ENCODE results near the gene EYA4. TPM values are rescaled to one million over a fixed set of nuclear protein-coding genes. Genes with fewer than 3 reads are reported as not detected.

Gene EYA4
- polyA plus RNA-seq, 12 donors, result 11.0 to 40.0 (median 22.6) TPM; not detected in 1

DNA sequence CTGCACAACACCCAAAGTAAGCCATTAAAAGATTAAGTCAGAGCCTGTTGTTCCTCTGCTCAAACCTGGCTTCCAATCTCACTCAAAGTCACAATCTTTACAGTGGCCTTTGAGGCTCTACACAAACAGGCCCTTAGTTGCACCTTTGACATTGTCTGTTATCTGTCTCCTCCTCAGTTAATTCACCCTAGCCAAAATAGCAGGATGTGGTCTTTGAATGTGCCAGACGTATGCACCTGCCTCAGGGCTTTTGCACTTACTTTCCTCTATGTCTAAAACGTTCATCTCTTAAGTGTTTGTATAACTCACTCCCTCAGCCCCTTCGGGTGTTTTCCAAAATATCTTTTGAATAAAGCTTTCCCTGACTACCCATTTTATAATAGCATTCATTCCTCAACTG is 107.7 kb downstream of the EYA4 start:
- no peak for DNase-seq

DNA sequence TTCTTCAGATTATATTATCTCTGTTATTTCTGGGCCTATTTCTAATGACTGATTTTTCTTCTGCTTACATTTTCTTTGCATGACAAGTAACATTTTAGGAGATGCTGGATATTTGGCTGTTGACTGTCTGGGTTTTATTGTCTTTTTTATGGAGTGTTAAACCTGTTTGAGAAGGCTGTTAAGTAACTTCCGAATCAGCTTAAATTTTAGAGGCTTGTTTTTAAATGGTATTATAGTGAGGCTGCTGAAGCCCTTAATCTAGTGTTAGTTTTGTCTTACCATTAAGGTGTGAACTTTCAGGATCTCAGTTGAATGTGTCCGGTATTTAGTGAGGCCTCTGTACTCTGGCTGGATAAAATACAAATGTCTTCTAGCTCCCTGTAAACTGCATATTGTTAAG is 109.8 kb downstream of the EYA4 start:
- DNase-seq, result no peak

DNA sequence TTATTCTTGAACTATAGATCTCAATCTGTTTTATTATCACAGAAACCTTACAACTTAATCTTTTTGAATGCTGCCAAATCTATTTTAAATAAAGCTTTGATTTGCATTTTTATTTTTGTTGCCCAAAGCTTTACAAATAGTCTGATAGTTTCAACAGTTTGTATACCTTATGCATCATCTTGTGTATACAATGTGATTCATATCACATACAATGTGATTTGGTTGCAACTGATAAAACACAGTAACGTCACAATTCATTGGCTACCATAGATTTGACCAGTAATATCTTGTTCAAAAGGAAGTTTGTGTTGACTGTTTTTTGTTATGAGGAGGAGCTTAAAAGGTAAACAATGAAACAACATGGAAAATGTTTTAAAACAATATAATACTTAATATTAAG is 110.9 kb downstream of the EYA4 start:
- DNase-seq, result no peak

DNA sequence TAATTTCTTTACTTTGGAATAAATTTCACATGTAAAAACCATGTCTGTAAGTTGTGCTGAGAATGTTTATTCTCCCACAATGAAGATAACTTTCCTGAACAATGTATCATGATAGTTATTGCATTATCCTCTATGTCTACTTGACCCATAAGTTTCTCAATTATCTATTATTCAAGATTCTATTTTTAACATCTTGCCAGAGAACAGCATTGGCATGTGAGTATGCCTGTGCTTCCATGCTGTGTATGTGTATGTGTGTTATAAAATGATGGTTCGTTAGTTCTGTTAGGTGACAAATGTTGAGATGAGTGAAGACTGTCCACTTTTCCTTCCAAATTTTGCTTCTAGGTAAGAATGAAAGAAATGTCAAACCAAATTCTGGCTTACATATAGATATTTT is 111.9 kb downstream of the EYA4 start:
- no peak for DNase-seq

GRCh38 chr6:133355922-133356321 is 114.8 kb downstream of the EYA4 start:
- DNase-seq, result no peak

- DNase-seq, result no peak
Observed at GRCh38 chr6:133358574-133359150, 117.5 kb downstream of the EYA4 start.

DNA sequence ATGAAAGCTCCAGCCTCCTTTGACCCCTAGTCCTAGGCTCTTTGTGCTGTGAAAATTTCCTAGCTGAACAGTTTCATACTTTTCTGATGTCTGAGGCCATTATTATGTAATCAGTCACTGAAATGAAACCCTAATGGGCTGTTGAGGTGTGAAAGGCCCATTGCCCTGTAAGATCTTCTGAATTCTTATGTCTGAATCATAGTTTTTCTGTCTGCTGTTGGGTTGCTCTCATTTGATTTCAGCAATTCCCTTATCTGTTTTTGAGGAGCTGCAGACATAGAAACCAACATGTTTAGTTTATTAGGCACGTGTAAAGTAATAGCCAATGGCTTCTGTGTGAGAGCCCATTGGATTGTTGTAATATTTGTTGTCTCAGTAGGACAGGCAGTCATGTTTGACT is 118.1 kb downstream of the EYA4 start:
- no peak for DNase-seq

DNA sequence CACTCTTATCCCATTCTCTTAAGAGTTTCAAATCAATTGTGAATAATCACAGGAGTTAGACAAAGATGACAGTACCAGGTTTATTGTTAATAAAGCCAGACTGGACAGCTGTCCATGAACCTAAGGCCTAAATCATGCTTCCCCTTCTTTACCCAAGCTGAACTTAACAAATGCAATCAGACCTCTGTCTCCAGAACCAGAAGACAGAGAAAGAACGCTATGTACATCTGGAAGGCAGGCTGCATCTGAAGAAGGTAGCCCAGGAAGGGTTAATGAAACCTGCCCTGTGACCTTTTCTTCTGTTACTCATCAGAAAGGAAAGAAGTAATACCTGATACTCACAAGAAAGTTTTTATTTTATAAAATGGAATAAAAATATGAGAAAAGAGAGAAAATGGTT is 118.6 kb downstream of the EYA4 start:
- no peak for DNase-seq

DNA sequence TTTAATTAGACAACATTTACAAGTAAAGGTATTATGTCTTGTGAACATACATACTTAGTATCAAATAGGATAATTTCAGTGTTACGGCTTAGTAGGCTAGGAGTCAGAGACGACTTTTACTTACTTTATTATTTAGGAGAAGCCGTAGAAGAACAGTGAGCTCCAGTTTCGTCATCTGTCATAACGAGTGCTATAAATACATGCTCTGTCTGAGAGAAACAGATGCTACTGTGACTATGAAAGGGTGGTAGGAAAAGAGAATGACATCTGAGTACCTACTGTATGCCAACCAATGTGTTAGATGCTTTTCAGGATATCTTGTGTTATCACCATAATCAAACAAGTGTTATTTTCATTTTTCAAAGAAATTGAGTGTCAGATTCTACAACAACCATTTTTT is 119.0 kb downstream of the EYA4 start:
- DNase-seq, result no peak

- no peak for DNase-seq
Observed at GRCh38 chr6:133362813-133363212, 121.7 kb downstream of the EYA4 start.

DNA sequence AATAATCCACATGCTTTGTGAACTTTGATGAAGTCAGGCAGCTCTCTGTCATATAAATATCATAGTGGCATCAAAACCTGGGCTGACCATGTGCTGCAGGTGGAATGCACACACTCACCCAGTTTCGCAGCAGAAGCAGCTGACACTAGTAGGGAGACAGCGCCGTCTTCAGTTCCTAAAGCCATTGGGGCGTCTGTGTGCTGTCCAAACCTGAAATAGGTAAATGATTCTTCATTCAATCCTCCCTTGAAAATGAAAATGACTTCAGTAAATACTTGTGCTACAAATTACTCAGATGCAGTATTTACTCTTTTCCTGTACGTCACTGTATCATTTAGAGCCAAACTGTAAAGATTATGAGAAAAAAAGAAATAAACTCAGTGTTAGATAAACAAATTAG is 127.5 kb downstream of the EYA4 start:
- no peak for DNase-seq

- DNase-seq, result no peak
Observed at GRCh38 chr6:133369773-133370272, 128.7 kb downstream of the EYA4 start.

GRCh38 chr6:133376743-133377142 is 135.6 kb downstream of the EYA4 start:
- no peak for DNase-seq

DNA sequence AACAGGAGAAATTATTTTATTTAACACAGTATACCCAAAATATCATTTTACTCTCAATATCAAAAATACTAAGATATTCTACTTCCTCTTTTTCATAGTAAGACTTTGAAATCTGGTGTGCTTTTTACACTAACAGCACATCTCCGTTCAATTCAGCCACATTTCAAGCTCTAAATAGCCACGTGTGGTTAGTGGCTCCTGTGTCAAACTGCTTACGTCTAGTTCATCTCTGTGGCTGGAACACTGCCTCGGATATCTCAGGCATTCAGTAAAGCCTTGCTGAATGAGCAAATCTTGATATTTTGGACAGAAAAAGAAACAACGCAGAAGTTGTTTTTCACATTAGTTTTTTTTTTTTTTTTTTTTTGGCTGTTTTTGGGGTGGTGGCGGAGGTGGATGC is 136.1 kb downstream of the EYA4 start:
- no peak for DNase-seq

DNA sequence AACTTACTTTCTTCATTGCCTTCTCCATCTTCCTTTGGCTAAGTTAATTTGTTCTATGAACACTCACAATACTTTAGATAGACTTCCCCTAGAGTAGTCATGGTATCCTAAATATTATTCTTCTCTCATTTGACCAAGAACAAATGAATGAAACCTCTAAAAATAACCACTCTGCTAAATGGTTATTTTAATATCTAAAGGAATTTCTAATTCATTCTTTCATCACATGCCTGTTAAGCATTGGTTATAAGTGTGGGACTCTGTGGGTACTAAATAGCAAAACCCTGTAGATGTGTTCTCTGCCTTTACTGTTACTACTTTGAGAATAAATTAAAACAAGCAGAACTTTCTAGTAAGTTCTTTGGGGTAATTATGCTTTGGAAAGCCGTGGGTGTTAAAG is 138.9 kb downstream of the EYA4 start:
- no peak for DNase-seq

DNA sequence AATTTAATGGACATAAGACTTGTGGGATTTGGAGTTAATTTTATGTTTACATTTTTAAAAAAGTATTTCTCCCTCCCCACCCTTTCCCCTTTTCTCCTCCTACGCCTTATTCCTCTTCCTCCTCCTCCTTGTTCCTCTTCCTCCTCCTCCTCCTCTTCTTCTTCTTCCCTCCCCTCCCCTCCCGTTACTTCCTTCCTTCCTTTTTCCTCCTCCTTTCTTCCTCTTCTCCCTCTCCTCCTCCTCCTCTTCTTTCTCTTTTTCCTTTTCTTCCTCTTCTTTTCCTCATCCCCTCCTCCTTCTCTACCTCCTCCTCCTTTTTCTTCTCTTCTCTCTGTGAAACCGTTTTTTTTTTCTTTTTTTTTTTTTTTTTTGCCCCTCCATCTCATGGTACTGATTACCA is 139.6 kb downstream of the EYA4 start:
- DNase-seq, result no peak

GRCh38 chr6:133388731-133389130 is 147.6 kb downstream of the EYA4 start:
- no peak for DNase-seq

GRCh38 chr6:133390168-133390567 is 149.0 kb downstream of the EYA4 start:
- DNase-seq, result no peak

DNA sequence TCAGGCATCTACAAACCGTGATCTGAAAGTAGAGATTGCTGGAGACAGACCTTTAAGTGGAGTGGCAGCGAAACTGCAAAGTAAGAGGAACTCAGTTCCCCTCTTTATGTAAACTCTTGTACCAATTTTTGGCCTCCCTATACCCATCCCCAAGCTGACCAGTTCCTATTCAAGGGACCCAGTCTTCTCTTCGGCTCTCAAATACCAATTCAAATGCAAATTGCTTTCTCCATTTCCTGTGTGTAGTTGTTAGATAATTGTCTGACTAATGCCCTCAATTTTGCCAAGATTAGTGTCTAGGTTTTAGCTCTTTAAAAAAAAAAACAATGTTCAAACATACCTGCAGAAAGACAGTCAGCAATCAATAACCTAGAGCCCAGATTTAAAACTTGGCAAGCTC is 150.9 kb downstream of the EYA4 start:
- DNase-seq, result no peak

- no peak for DNase-seq
Observed at GRCh38 chr6:133392641-133393040, 151.5 kb downstream of the EYA4 start.

- no peak for DNase-seq
Observed at GRCh38 chr6:133393891-133394290, 152.7 kb downstream of the EYA4 start.

DNA sequence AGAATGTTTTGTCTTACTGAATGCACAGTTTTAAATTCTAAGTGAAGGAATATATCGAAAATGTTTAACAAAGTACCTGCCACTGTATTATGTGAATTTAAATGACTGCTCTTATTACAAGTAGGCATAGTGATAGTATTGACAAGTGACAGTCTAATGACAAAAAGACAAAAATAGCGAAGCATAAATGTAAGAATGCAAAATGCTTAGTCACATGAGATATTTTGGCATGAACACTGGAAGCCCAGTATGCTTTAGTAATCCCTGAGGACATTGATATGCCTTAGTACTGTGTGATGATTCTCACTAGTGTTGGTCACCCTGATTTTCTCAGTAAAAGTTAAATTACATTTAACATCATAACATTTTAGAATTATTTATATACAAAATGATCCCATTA is 153.5 kb downstream of the EYA4 start:
- no peak for DNase-seq

- peak; percentile 43 for DNase-seq
Observed at GRCh38 chr6:133396233-133396983, 155.3 kb downstream of the EYA4 start.

DNA sequence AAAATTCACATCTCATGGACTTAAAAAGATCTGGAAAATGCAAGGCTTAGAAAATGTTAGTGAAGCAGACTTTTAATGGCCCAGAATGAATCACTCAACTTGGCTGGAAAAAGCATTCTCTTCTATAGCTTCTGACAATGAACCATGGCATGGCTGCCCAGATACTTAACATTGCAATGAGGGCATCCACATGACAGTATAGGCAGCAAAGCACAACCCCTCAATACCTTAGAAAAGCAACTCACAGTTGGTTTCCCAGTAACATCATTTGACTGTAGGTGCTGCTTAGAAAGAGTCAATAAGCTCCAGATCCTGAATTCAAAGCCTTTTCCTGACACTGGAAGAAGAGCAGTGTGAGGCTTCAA is 155.8 kb downstream of the EYA4 start:
- no peak for DNase-seq
